WTC11 (cell line): Measurements from ENCODE around the gene KCNG2. TPM values are rescaled to one million over a fixed set of nuclear protein-coding genes. Genes with fewer than 3 reads are reported as not detected.

ENCODE experiments used
- ATAC-seq: fragments of 200-7000 bp; cut with Tn5 transposase; 2 replicates; pipeline ENCODE4 v1.10.0; 2021; ENCODE audit warnings: mild to moderate bottlenecking, moderate library complexity
- CTCF ChIA-PET: fragments of 300-600 bp; sonication (Branson Sonifier 250); formaldehyde crosslinking; loops from one replicate; lab custom pipeline; 2021; ENCODE audit warnings: antibody characterized with exemption; lab: Charles Lee
- POLR2A ChIA-PET: fragments of 350-600 bp; sonication (Branson Sonifier 250); formaldehyde crosslinking; loops from one replicate; lab custom pipeline; 2021; ENCODE audit warnings: antibody characterized with exemption; lab: Charles Lee
- DNase-seq: peaks from one replicate; pipeline ENCODE4 v3.0.0; 2021; ENCODE audit warnings: low spot score
- H3K27ac Mint-ChIP-seq: 2 replicates; pipeline ENCODE4 v1.8.0; 2021; ENCODE audit warnings: mixed read lengths
- H3K27me3 Mint-ChIP-seq: 2 replicates; pipeline ENCODE4 v1.8.0; 2021; ENCODE audit warnings: low read depth, mild to moderate bottlenecking, moderate library complexity, mixed read lengths
- H3K36me3 Mint-ChIP-seq: 2 replicates; pipeline ENCODE4 v1.8.0; 2021; ENCODE audit warnings: mixed read lengths
- H3K4me1 Mint-ChIP-seq: 2 replicates; pipeline ENCODE4 v1.8.0; 2022; ENCODE audit warnings: mixed read lengths
- H3K4me3 Mint-ChIP-seq: 2 replicates; pipeline ENCODE4 v1.8.0; 2021; ENCODE audit warnings: mild to moderate bottlenecking, moderate library complexity, mixed read lengths
- H3K9me3 Mint-ChIP-seq: 2 replicates; pipeline ENCODE4 v1.8.0; 2021; ENCODE audit warnings: mixed read lengths
- CREM ChIP-seq: sonication (generic); formaldehyde crosslinking; IDR thresholded peaks from 2 replicates; pipeline ENCODE4 v1.8.1; 2022; ENCODE audit warnings: mild to moderate bottlenecking, missing genetic modification reagents, moderate library complexity
- FOXJ3 ChIP-seq: sonication (generic); formaldehyde crosslinking; IDR thresholded peaks from 2 replicates; pipeline ENCODE4 v1.9.0; 2021; ENCODE audit warnings: missing genetic modification reagents, mild to moderate bottlenecking, borderline replicate concordance
- FOXP1 ChIP-seq: sonication (generic); formaldehyde crosslinking; IDR thresholded peaks from 2 replicates; pipeline ENCODE4 v1.8.0; 2022; ENCODE audit warnings: missing genetic modification reagents, mild to moderate bottlenecking, moderate library complexity, borderline replicate concordance
- GTF2I ChIP-seq: fragments of 250-450 bp; sonication (Bioruptor Pico); conservative IDR thresholded peaks from 2 replicates; pipeline ENCODE4 v1.4.0; 2021; ENCODE audit warnings: mild to moderate bottlenecking
- MAX ChIP-seq: sonication (generic); formaldehyde crosslinking; IDR thresholded peaks from 2 replicates; pipeline ENCODE4 v1.8.0; 2022; ENCODE audit warnings: mild to moderate bottlenecking, missing genetic modification reagents
- MYBL2 ChIP-seq: sonication (generic); formaldehyde crosslinking; IDR thresholded peaks from 2 replicates; pipeline ENCODE4 v1.8.1; 2023; ENCODE audit warnings: mild to moderate bottlenecking, moderate library complexity, missing genetic modification reagents
- NFYB ChIP-seq: sonication (generic); formaldehyde crosslinking; conservative IDR thresholded peaks from 2 replicates; pipeline ENCODE4 v1.8.0; 2022; ENCODE audit warnings: low read depth, missing genetic modification reagents
- RELA ChIP-seq: sonication (generic); formaldehyde crosslinking; IDR thresholded peaks from 2 replicates; pipeline ENCODE4 v1.8.1; 2022; ENCODE audit warnings: missing genetic modification reagents, mild to moderate bottlenecking, borderline replicate concordance
- SMAD4 ChIP-seq: sonication (generic); formaldehyde crosslinking; IDR thresholded peaks from 2 replicates; pipeline ENCODE4 v1.8.0; 2022; ENCODE audit warnings: mild to moderate bottlenecking, missing genetic modification reagents
- ZMAT4 ChIP-seq: fragments of 250-450 bp; sonication (Bioruptor Pico); IDR thresholded peaks from 2 replicates; pipeline ENCODE4 v1.9.0; 2021; ENCODE audit warnings: mild to moderate bottlenecking
- ZNF219 ChIP-seq: sonication (generic); formaldehyde crosslinking; IDR thresholded peaks from 2 replicates; pipeline ENCODE4 v1.8.0; 2023; ENCODE audit warnings: missing genetic modification reagents, mild to moderate bottlenecking, borderline replicate concordance
- ZNF425 ChIP-seq: fragments of 250-450 bp; sonication (Bioruptor Pico); conservative IDR thresholded peaks from 2 replicates; pipeline ENCODE4 v1.9.0; 2021; ENCODE audit warnings: mild to moderate bottlenecking
- ZNF671 ChIP-seq: fragments of 250-450 bp; sonication (Bioruptor Pico); IDR thresholded peaks from 2 replicates; pipeline ENCODE4 v1.8.0; 2021; ENCODE audit warnings: mild to moderate bottlenecking
- total RNA-seq: library from RNA; stranded (reverse); gene quantifications from 3 replicates; pipeline ENCODE4 v1.2.3, GENCODE V29; 2021
- TF ChIP-seq, protein P1 (sequence below): sonication (generic); formaldehyde crosslinking; IDR thresholded peaks from 2 replicates; pipeline ENCODE4 v1.8.0; 2022; ENCODE audit warnings: missing genetic modification reagents
- TF ChIP-seq, protein P2 (sequence below): sonication (generic); formaldehyde crosslinking; IDR thresholded peaks from 2 replicates; pipeline ENCODE4 v1.8.0; 2023; ENCODE audit warnings: mild to moderate bottlenecking, missing genetic modification reagents
- TF ChIP-seq, protein P3 (sequence below): sonication (generic); formaldehyde crosslinking; IDR thresholded peaks from 2 replicates; pipeline ENCODE4 v1.8.1; 2023; ENCODE audit warnings: mild to moderate bottlenecking, missing genetic modification reagents, moderate library complexity
- TF ChIP-seq, protein P4 (sequence below): fragments of 250-450 bp; sonication (Bioruptor Pico); IDR thresholded peaks from 2 replicates; pipeline ENCODE4 v1.8.0; 2021; ENCODE audit warnings: mild to moderate bottlenecking
- TF ChIP-seq, protein P5 (sequence below): fragments of 250-450 bp; sonication (Bioruptor Pico); IDR thresholded peaks from 2 replicates; pipeline ENCODE4 v1.9.0; 2021; ENCODE audit warnings: mild to moderate bottlenecking

Gene KCNG2
- total RNA-seq, 1 experiment from 2014 or later: 0.50 TPM

DNA sequence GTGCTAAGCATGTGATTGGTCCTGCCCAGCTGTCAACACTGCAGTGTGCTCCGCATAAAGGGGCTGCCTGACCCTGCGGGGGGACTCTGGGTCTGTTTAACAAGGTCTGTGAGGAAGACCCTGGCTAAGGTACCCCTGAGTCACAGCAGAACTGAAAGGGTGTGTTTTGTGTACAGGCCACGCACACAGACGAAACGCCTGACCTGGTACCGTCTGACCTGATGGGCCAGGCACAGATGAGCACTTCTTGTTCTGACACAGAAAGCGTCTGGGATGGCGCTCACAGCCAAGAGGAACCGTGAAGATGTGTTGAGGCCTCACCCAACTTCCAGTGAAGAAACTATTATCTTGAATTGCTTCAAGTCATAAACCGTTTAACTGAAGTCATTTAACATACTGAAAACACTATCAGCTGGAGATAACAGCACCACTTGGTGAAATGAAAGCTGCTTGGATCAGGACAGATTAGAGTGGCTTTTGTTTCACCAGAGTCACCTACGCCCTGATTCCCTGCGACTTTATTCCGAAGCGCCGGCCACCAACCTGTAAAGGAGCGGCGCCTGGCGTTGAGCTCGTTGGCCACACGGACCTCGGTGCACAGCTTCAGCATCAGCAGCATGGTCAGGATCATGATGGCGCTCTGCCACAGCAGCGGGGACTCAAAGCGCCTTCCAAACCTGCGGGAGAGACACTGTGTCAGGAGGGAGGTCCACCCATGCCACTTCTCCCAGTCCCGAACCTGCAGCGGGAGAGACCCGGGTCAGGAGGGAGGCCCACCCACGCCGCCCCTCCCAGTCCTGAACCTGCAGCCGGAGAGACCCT, 145.3 kb downstream of the KCNG2 start:
- ATAC-seq (no peak), DNase-seq (no peak)
- H3K27ac Mint-ChIP-seq: no peak overlapping the region
- ChIA-PET CTCF (no interaction called here), POLR2A (interaction anchor here (0.8 kb wide), 1 partner anchor 98 kb away, joined by 3 read pairs; no protein-coding TSS in a partner anchor)
- H3K9me3 Mint-ChIP-seq: no peaks in the 10 kb centered on the region
- H3K27me3 Mint-ChIP-seq: no peaks in the 10 kb centered on the region; the same call in 1 of the 2 replicates
- TF ChIP-seq CREM (CRISPR knock-in tag) (no peak), SMAD4 (CRISPR knock-in tag) (no peak), FOXJ3 (CRISPR knock-in tag) (no peak), FOXP1 (CRISPR knock-in tag) (no peak), ZNF425 (CRISPR knock-in tag) (no peak), RELA (CRISPR knock-in tag) (no peak)
- TF ChIP-seq, protein P1, sequence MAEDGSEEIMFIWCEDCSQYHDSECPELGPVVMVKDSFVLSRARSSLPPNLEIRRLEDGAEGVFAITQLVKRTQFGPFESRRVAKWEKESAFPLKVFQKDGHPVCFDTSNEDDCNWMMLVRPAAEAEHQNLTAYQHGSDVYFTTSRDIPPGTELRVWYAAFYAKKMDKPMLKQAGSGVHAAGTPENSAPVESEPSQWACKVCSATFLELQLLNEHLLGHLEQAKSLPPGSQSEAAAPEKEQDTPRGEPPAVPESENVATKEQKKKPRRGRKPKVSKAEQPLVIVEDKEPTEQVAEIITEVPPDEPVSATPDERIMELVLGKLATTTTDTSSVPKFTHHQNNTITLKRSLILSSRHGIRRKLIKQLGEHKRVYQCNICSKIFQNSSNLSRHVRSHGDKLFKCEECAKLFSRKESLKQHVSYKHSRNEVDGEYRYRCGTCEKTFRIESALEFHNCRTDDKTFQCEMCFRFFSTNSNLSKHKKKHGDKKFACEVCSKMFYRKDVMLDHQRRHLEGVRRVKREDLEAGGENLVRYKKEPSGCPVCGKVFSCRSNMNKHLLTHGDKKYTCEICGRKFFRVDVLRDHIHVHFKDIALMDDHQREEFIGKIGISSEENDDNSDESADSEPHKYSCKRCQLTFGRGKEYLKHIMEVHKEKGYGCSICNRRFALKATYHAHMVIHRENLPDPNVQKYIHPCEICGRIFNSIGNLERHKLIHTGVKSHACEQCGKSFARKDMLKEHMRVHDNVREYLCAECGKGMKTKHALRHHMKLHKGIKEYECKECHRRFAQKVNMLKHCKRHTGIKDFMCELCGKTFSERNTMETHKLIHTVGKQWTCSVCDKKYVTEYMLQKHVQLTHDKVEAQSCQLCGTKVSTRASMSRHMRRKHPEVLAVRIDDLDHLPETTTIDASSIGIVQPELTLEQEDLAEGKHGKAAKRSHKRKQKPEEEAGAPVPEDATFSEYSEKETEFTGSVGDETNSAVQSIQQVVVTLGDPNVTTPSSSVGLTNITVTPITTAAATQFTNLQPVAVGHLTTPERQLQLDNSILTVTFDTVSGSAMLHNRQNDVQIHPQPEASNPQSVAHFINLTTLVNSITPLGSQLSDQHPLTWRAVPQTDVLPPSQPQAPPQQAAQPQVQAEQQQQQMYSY (CRISPR knock-in tag): no peak
- H3K36me3 Mint-ChIP-seq: peaks cover 2% of the 10 kb centered on the region; the same call in 1 of the 2 replicates
- peaks cover 13% of the 10 kb centered on the region for H3K4me1 Mint-ChIP-seq
- no peak overlapping the region for H3K4me3 Mint-ChIP-seq

GRCh38 chr18:79943608-79944125, 145.9 kb downstream of the KCNG2 start:
- no peak overlapping the region for H3K4me3 Mint-ChIP-seq
- POLR2A ChIA-PET: interaction anchor here (0.8 kb wide), 1 partner anchor 97 kb away, joined by 3 read pairs; no protein-coding TSS in a partner anchor
- no peak for TF ChIP-seq GTF2I (CRISPR knock-in tag)
- TF ChIP-seq, protein P2, sequence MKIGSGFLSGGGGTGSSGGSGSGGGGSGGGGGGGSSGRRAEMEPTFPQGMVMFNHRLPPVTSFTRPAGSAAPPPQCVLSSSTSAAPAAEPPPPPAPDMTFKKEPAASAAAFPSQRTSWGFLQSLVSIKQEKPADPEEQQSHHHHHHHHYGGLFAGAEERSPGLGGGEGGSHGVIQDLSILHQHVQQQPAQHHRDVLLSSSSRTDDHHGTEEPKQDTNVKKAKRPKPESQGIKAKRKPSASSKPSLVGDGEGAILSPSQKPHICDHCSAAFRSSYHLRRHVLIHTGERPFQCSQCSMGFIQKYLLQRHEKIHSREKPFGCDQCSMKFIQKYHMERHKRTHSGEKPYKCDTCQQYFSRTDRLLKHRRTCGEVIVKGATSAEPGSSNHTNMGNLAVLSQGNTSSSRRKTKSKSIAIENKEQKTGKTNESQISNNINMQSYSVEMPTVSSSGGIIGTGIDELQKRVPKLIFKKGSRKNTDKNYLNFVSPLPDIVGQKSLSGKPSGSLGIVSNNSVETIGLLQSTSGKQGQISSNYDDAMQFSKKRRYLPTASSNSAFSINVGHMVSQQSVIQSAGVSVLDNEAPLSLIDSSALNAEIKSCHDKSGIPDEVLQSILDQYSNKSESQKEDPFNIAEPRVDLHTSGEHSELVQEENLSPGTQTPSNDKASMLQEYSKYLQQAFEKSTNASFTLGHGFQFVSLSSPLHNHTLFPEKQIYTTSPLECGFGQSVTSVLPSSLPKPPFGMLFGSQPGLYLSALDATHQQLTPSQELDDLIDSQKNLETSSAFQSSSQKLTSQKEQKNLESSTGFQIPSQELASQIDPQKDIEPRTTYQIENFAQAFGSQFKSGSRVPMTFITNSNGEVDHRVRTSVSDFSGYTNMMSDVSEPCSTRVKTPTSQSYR (CRISPR knock-in tag): no peak
- TF ChIP-seq NFYB (CRISPR knock-in tag): no peak
- TF ChIP-seq ZNF219: no peak
- no peak for TF ChIP-seq ZMAT4 (CRISPR knock-in tag)
- TF ChIP-seq MAX (CRISPR knock-in tag): no peak
- TF ChIP-seq ZNF671 (CRISPR knock-in tag): no peak
- TF ChIP-seq CREM (CRISPR knock-in tag): no peak
- TF ChIP-seq, protein P3, sequence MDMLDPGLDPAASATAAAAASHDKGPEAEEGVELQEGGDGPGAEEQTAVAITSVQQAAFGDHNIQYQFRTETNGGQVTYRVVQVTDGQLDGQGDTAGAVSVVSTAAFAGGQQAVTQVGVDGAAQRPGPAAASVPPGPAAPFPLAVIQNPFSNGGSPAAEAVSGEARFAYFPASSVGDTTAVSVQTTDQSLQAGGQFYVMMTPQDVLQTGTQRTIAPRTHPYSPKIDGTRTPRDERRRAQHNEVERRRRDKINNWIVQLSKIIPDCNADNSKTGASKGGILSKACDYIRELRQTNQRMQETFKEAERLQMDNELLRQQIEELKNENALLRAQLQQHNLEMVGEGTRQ (CRISPR knock-in tag): no peak
- TF ChIP-seq, protein P4, sequence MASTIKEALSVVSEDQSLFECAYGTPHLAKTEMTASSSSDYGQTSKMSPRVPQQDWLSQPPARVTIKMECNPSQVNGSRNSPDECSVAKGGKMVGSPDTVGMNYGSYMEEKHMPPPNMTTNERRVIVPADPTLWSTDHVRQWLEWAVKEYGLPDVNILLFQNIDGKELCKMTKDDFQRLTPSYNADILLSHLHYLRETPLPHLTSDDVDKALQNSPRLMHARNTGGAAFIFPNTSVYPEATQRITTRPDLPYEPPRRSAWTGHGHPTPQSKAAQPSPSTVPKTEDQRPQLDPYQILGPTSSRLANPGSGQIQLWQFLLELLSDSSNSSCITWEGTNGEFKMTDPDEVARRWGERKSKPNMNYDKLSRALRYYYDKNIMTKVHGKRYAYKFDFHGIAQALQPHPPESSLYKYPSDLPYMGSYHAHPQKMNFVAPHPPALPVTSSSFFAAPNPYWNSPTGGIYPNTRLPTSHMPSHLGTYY: no peak
- no peak for TF ChIP-seq MYBL2 (CRISPR knock-in tag)
- TF ChIP-seq, protein P5, sequence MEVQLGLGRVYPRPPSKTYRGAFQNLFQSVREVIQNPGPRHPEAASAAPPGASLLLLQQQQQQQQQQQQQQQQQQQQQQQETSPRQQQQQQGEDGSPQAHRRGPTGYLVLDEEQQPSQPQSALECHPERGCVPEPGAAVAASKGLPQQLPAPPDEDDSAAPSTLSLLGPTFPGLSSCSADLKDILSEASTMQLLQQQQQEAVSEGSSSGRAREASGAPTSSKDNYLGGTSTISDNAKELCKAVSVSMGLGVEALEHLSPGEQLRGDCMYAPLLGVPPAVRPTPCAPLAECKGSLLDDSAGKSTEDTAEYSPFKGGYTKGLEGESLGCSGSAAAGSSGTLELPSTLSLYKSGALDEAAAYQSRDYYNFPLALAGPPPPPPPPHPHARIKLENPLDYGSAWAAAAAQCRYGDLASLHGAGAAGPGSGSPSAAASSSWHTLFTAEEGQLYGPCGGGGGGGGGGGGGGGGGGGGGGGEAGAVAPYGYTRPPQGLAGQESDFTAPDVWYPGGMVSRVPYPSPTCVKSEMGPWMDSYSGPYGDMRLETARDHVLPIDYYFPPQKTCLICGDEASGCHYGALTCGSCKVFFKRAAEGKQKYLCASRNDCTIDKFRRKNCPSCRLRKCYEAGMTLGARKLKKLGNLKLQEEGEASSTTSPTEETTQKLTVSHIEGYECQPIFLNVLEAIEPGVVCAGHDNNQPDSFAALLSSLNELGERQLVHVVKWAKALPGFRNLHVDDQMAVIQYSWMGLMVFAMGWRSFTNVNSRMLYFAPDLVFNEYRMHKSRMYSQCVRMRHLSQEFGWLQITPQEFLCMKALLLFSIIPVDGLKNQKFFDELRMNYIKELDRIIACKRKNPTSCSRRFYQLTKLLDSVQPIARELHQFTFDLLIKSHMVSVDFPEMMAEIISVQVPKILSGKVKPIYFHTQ (CRISPR knock-in tag): no peak

More at GRCh38 chr18:79943608-79944125, 145.9 kb downstream of the KCNG2 start:
- CTCF ChIA-PET: interaction anchor here (2.1 kb wide), 1 partner anchor 10 kb away, joined by 8 read pairs; no protein-coding TSS in a partner anchor
- Mint-ChIP-seq H3K27me3 (no peaks in the 10 kb centered on the region; the same call in none of the 2 replicates), H3K36me3 (peaks cover 2% of the 10 kb centered on the region; the same call in 1 of the 2 replicates), H3K27ac (no peak overlapping the region), H3K9me3 (no peaks in the 10 kb centered on the region), H3K4me1 (peaks cover 13% of the 10 kb centered on the region)
- DNase-seq (no peak), ATAC-seq (no peak; the same call in 1 of the 2 replicates)
